SK-N-SH (cell line): Measurements from ENCODE around the gene MRRF. TPM values are rescaled to one million over a fixed set of nuclear protein-coding genes. Genes with fewer than 3 reads are reported as not detected.

Source experiments
- CTCF ChIA-PET: fragments of 300-600, 350-600 bp; formaldehyde crosslinking; extraction: SDS; loops from one replicate; lab custom pipeline; 2021; lab: Yijun Ruan, JAX
- POLR2A ChIA-PET: fragments of 350-600 bp; sonication (Branson Sonifier 250); formaldehyde crosslinking; extraction: SDS; loops from one replicate; lab custom pipeline; 2020; ENCODE audit warnings: antibody characterized with exemption, inconsistent platforms; lab: Yijun Ruan, JAX
- DNase-seq: peaks from one replicate; pipeline ENCODE4 v3.0.0; 2012
- H2AFZ ChIP-seq: fragments of 200-600 bp; sonication (generic); 2 replicates; pipeline ENCODE4 v1.8.1; 2016; ENCODE audit warnings: antibody characterized with exemption, mild to moderate bottlenecking, low read depth
- H3F3A ChIP-seq: fragments of 200-600 bp; sonication (generic); replicated peaks from 2 replicates; pipeline ENCODE3; 2016; ENCODE audit warnings: antibody characterized with exemption, mild to moderate bottlenecking; ENCODE audit not compliant: insufficient read depth
- H3K27ac ChIP-seq, 2 experiments: fragments of 200-500 bp in 1 of 2; fragments of 200-600 bp in 1 of 2; sonication (Bioruptor generic) in 1 of 2; sonication (generic), shearing (Covaris generic) in 1 of 2; 2 replicates each; pipeline versions ENCODE4 v1.5.1 to v1.6.1; 2014 to 2016; ENCODE audit warnings: low read depth in 2 of 2, inconsistent platforms in 1 of 2, low read length in 1 of 2, mild to moderate bottlenecking in 1 of 2, mixed read lengths in 1 of 2
- H3K27me3 ChIP-seq: fragments of 200-600 bp; sonication (generic), shearing (Covaris generic); 2 replicates; pipeline ENCODE4 v1.6.1; 2016; ENCODE audit warnings: mixed run types; ENCODE audit not compliant: insufficient read depth
- H3K36me3 ChIP-seq, 2 experiments: fragments of 200-500 bp in 1 of 2; fragments of 200-600 bp in 1 of 2; sonication (Bioruptor generic) in 1 of 2; sonication (generic) in 1 of 2; replicated peaks in 1 of 2; 2 replicates each; pipeline versions ENCODE3 to v1.5.1; 2014 to 2016; ENCODE audit warnings: low read length in 1 of 2, mild to moderate bottlenecking in 1 of 2; ENCODE audit not compliant: insufficient read depth in 2 of 2, control insufficient read depth in 1 of 2
- H3K4me1 ChIP-seq, 2 experiments: fragments of 200-500 bp in 1 of 2; fragments of 200-600 bp in 1 of 2; sonication (Bioruptor generic) in 1 of 2; sonication (generic), shearing (Covaris generic) in 1 of 2; 2 replicates each; pipeline versions ENCODE4 v1.5.1 to v1.6.1; 2014 to 2016; ENCODE audit warnings: low read depth in 1 of 2, low read length in 1 of 2, mixed run types in 1 of 2; ENCODE audit not compliant: insufficient read depth in 2 of 2, control insufficient read depth in 1 of 2
- H3K4me2 ChIP-seq: fragments of 200-600 bp; sonication (generic), shearing (Covaris generic); 2 replicates; pipeline ENCODE4 v1.6.1; 2017; ENCODE audit warnings: mixed run types
- H3K4me3 ChIP-seq, 2 experiments: fragments of 200-500 bp in 1 of 2; fragments of 200-600 bp in 1 of 2; sonication (Bioruptor generic) in 1 of 2; sonication (generic), shearing (Covaris generic) in 1 of 2; 2 replicates each; pipeline versions ENCODE4 v1.5.1 to v1.8.1; 2014 to 2016; ENCODE audit warnings: low read depth in 2 of 2, inconsistent platforms in 1 of 2, low read length in 1 of 2, mild to moderate bottlenecking in 1 of 2, mixed read lengths in 1 of 2, moderate library complexity in 1 of 2
- H3K79me2 ChIP-seq: fragments of 200-600 bp; sonication (generic); 2 replicates; pipeline ENCODE4 v1.8.1; 2017; ENCODE audit warnings: mild to moderate bottlenecking; ENCODE audit not compliant: insufficient read depth
- H3K9ac ChIP-seq: fragments of 200-600 bp; sonication (generic); 2 replicates; pipeline ENCODE4 v1.6.1; 2017; ENCODE audit warnings: mixed run types
- H3K9me2 ChIP-seq: fragments of 200-600 bp; sonication (generic); 2 replicates; pipeline ENCODE4 v1.6.1; 2017; ENCODE audit warnings: mixed run types
- H3K9me3 ChIP-seq: fragments of 200-600 bp; sonication (generic); 2 replicates; pipeline ENCODE4 v1.6.1; 2017; ENCODE audit warnings: mixed run types, mild to moderate bottlenecking, moderate library complexity
- H4K20me1 ChIP-seq: fragments of 200-600 bp; sonication (generic); 2 replicates; pipeline ENCODE4 v1.6.1; 2017; ENCODE audit warnings: mild to moderate bottlenecking, mixed run types; ENCODE audit not compliant: insufficient read depth
- ELF1 ChIP-seq: IDR thresholded peaks from 2 replicates; pipeline ENCODE4 v1.4.0; 2012
- EP300 ChIP-seq, 2 experiments: IDR thresholded peaks; 2 replicates each; pipeline versions ENCODE4 v1.4.0 to v1.6.1; 2012; ENCODE audit warnings: borderline replicate concordance in 1 of 2, low read depth in 1 of 2, low read length in 1 of 2
- EZH2phosphoT487 ChIP-seq: fragments of 200-600 bp; sonication (generic); IDR thresholded peaks from 2 replicates; pipeline ENCODE4 v1.6.1; 2017; ENCODE audit warnings: low read depth, mixed run types, mild to moderate bottlenecking, antibody characterized with exemption, moderate library complexity, borderline replicate concordance
- GATA2 ChIP-seq: sonication (generic); formaldehyde crosslinking; IDR thresholded peaks from 2 replicates; pipeline ENCODE4 v1.5.0; 2020; ENCODE audit warnings: mild to moderate bottlenecking, missing genetic modification reagents
- JUND ChIP-seq: IDR thresholded peaks from 2 replicates; pipeline ENCODE4 v1.4.0; 2012
- POLR2AphosphoS5 ChIP-seq: IDR thresholded peaks from 2 replicates; pipeline ENCODE4 v1.6.1; 2012; ENCODE audit warnings: low read depth, low read length
- RCOR1 ChIP-seq: fragments of 150-350 bp; IDR thresholded peaks from 2 replicates; pipeline ENCODE4 v1.6.1; 2017; ENCODE audit warnings: antibody characterized with exemption, low read length
- RFX5 ChIP-seq: IDR thresholded peaks from 2 replicates; pipeline ENCODE4 v1.6.1; 2012; ENCODE audit warnings: mild to moderate bottlenecking, improper control_type of control experiment, low read length
- RXRA ChIP-seq: IDR thresholded peaks from 2 replicates; pipeline ENCODE4 v1.4.0; 2012; ENCODE audit warnings: low read depth, mild to moderate bottlenecking, borderline replicate concordance
- SIN3A ChIP-seq: IDR thresholded peaks from 2 replicates; pipeline ENCODE4 v1.6.1; 2012; ENCODE audit warnings: low read depth, mild to moderate bottlenecking, low read length, moderate library complexity, borderline replicate concordance
- TEAD4 ChIP-seq: IDR thresholded peaks from 2 replicates; pipeline ENCODE4 v1.4.0; 2012; ENCODE audit warnings: mild to moderate bottlenecking, borderline replicate concordance; ENCODE audit not compliant: insufficient read depth
- WGBS: methylation state at CpG from one replicate; pipeline ENCODE4 v1.1.6; 2017; ENCODE audit warnings: low lambda C conversion rate; 5-methylcytosine and 5-hydroxymethylcytosine counted together
- polyA plus RNA-seq, 3 experiments: library from polyadenylated mRNA; depleted of rRNA; stranded (reverse); fragments of >200 nt; gene quantifications; 2 replicates each; pipeline ENCODE4 v1.2.3, GENCODE V29; 2012
- TF ChIP-seq, protein P1 (sequence below): fragments of 150-350 bp; IDR thresholded peaks from 2 replicates; pipeline ENCODE4 v1.6.1; 2016; ENCODE audit warnings: mild to moderate bottlenecking, low read depth, low read length
- TF ChIP-seq, protein P2 (sequence below): IDR thresholded peaks from 2 replicates; pipeline ENCODE4 v1.4.0; 2012; ENCODE audit warnings: low read depth, borderline replicate concordance

Gene MRRF
- polyA plus RNA-seq, 1 of the 3 experiments (the other 2 are of a cell fraction) = 35.1 TPM

DNA sequence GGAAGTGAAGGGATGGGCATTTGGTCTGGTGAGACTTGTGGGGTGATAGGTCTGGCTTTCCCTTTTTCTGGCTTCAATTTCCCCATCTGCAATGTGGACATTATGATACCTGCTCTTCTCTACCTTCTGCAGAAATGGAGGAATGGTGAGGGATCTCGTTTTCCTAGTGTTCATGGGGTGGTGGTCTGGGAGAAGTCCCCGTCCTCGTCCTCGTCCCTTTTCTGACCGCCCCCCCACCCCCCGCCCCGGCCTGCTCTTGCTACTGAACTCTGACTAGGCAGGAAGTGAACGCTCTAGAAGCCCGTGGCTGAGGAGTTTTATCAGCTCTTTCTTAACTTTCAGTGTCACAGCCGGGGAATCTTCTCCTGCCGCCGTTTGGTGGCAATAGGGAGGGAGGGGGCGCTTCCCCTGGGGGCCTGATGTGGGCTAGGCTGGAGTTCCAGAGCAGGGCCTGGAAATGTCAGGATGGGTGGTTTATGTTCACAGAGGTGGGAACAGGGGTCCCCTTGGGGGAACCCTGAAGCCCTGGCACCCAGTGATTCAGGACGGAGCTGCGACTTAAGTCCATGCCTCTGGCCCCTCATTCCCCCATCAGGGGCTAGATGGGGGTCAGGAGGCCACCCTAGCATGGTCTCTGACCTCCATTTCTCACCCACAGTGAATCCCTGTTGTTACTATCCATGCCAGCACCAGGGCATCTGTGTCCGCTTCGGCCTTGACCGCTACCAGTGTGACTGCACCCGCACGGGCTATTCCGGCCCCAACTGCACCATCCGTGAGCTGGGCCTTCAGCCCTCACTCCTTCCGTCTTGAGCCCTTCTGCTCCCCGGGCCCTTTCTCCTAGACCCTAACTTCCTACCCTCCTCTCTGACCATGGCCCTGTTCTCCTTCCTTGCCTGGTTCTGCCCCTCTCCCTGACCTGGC, 112.8 kb downstream of the MRRF start:
- Histone ChIP-seq H4K20me1 (no peaks in the 10 kb centered on the region), H3K36me3 (no peaks in the 10 kb centered on the region), H3K4me2 (0 out of 2 replicates have a peak overlapping the region, but pooled peaks have one; percentile 18), H3K9me3 (no peaks in the 10 kb centered on the region), H3K27me3 (no peaks in the 10 kb centered on the region), H3K9ac (no peak overlapping the region), H3K9me2 (no peaks in the 10 kb centered on the region), H3K27ac (no peak overlapping the region), H3F3A (peaks cover 2% of the 10 kb centered on the region), H3K79me2 (no peaks in the 10 kb centered on the region), H2AFZ (no peak overlapping the region), H3K4me1 (peaks cover 9 to 25% of the 10 kb centered on the region in 2 experiments; a peak in 3 of 4 replicates), H3K4me3 (no peak overlapping the region)
- DNase-seq = no peak
- POLR2A ChIA-PET = no interaction called here
- TF ChIP-seq RFX5 (no peak), SIN3A (no peak), EP300 (IDR thresholded peaks at IDR 0.05; ENCODE audit: borderline replicate concordance in 1 of 2, low read depth in 1 of 2, low read length in 1 of 2) (no peak), RCOR1 (no peak)
- TF ChIP-seq, protein P1, sequence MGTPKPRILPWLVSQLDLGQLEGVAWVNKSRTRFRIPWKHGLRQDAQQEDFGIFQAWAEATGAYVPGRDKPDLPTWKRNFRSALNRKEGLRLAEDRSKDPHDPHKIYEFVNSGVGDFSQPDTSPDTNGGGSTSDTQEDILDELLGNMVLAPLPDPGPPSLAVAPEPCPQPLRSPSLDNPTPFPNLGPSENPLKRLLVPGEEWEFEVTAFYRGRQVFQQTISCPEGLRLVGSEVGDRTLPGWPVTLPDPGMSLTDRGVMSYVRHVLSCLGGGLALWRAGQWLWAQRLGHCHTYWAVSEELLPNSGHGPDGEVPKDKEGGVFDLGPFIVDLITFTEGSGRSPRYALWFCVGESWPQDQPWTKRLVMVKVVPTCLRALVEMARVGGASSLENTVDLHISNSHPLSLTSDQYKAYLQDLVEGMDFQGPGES = no peak
- 88% methylated on average over 19 of the region's 24 CpGs for WGBS
- CTCF ChIA-PET = interaction anchor here (1.3 kb wide), 1 partner anchor 11 kb away, joined by 4 read pairs; no protein-coding TSS in a partner anchor

DNA sequence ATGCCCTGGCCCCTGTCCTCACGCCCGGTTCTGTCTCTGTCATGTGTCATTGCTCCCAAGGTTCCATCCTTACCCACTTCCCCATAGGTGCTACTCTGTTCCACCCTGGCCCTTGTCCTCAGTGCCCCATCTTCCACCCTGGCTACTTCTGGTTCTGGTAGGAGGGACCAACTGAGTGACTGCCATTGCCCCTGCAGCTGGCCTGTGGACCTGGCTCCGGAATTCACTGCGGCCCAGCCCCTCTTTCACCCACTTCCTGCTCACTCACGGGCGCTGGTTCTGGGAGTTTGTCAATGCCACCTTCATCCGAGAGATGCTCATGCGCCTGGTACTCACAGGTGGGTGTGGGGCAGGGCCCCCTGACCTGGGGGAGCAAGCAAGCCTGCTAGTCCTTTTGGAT, 113.6 kb downstream of the MRRF start:
- POLR2A ChIA-PET = no interaction called here
- Histone ChIP-seq H3K27me3 (no peaks in the 10 kb centered on the region), H3K4me1 (peaks cover 11 to 25% of the 10 kb centered on the region in 2 experiments; a peak in 3 of 4 replicates), H3K9ac (no peak overlapping the region), H3K79me2 (no peaks in the 10 kb centered on the region), H3K9me3 (no peaks in the 10 kb centered on the region), H2AFZ (no peak overlapping the region), H4K20me1 (no peaks in the 10 kb centered on the region), H3K27ac (no peak overlapping the region), H3K36me3 (no peaks in the 10 kb centered on the region), H3K9me2 (no peaks in the 10 kb centered on the region), H3K4me2 (no peak overlapping the region), H3K4me3 (no peak overlapping the region), H3F3A (peaks cover 5% of the 10 kb centered on the region)
- DNase-seq = no peak
- CTCF ChIA-PET = interaction anchor here (1.0 to 2.2 kb wide), 3 partner anchors 8 to 28 kb away, joined by 4 to 7 read pairs (median 5); partner anchors contain the start of gene PTGS1
- 85% methylated on average over 8 of the region's 8 CpGs for WGBS
- TF ChIP-seq GATA2 (CRISPR knock-in tag) (no peak), JUND (no peak), RXRA (no peak), TEAD4 (no peak), POLR2AphosphoS5 (no peak), ELF1 (no peak), EZH2phosphoT487 (no peak), RCOR1 (no peak)
- TF ChIP-seq, protein P1 = no peak
- TF ChIP-seq, protein P2, sequence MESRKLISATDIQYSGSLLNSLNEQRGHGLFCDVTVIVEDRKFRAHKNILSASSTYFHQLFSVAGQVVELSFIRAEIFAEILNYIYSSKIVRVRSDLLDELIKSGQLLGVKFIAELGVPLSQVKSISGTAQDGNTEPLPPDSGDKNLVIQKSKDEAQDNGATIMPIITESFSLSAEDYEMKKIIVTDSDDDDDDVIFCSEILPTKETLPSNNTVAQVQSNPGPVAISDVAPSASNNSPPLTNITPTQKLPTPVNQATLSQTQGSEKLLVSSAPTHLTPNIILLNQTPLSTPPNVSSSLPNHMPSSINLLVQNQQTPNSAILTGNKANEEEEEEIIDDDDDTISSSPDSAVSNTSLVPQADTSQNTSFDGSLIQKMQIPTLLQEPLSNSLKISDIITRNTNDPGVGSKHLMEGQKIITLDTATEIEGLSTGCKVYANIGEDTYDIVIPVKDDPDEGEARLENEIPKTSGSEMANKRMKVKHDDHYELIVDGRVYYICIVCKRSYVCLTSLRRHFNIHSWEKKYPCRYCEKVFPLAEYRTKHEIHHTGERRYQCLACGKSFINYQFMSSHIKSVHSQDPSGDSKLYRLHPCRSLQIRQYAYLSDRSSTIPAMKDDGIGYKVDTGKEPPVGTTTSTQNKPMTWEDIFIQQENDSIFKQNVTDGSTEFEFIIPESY = no peak
